Measurements from ENCODE around the gene UCP3.
A peak's percentile ranks its signal among the peaks of the same experiment; 100 is the strongest.

The UCP3 gene

DNA sequence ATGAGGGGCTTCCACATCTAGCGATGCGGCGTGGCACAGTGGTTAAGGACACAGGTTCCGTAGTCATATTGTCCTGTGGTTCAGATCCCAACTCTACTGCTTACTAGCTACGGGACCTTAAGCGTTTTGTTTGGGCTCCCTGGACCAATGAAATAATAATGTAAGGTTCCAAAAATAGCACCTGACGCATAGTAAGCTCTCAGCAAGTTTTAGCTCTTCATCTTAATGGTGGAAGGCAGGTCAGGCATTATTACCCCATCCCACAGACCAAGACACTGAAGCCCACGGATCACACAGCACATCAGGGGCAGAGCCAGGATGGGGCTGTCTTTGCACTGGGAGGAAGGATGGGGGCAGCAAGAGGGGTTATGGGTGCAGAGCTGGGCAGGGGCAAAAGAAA, 45.0 kb downstream of the UCP3 start:
- DNase-seq (ENCODE audit: low spot score in 2 of 2) (no peak), ATAC-seq (replicated peaks; ENCODE audit: extremely low read depth, poor library complexity, severe bottlenecking) (no peak)
- H3K4me1 Mint-ChIP-seq: peaks cover 18% of the 10 kb centered on the region
- H3K4me3 Mint-ChIP-seq: no peak overlapping the region
- H3K27me3 Mint-ChIP-seq: no peaks in the 10 kb centered on the region
- H3K9me3 Mint-ChIP-seq: no peaks in the 10 kb centered on the region
- peak overlapping the region; percentile 71 for H3K27ac Mint-ChIP-seq (ENCODE audit: low read depth)
- peaks cover 9% of the 10 kb centered on the region for H3K36me3 Mint-ChIP-seq (ENCODE audit: insufficient read depth)

DNA sequence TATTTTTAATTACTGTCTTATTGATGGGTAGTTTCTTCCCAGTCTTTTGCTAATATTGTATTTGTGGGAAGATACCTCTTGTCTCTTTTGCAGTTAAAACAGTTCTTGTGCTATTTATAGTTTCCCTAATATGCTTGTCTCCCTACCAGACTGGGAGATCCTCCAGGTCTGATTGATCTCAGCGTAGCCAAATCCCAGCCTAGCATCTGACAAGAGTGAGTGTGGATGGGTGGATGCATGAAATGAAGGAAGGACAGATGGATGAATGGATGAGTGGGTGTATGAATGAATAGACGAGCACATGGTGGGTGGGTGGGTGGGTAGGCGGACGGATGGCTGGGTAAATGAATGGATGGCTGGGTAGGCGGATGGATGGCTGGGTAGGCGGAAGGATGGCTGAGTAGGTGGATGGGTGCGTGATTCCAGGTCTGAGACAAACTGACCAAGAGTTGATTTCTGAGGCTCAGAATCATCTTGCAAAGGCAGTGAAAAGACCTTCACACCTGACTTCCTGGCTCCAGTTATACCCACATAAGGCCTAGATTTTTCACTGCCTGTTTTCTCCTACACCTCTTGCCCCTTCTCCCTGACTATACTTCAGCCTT, 46.7 kb downstream of the UCP3 start:
- H3K27ac Mint-ChIP-seq (ENCODE audit: low read depth): no peak overlapping the region
- DNase-seq (ENCODE audit: low spot score in 2 of 2) (no peak), ATAC-seq (replicated peaks; ENCODE audit: extremely low read depth, poor library complexity, severe bottlenecking) (no peak)
- H3K9me3 Mint-ChIP-seq: no peaks in the 10 kb centered on the region
- H3K4me3 Mint-ChIP-seq: no peak overlapping the region
- H3K27me3 Mint-ChIP-seq: peaks cover 16% of the 10 kb centered on the region
- H3K4me1 Mint-ChIP-seq: peaks cover 10% of the 10 kb centered on the region
- H3K36me3 Mint-ChIP-seq (ENCODE audit: insufficient read depth): peaks cover 4% of the 10 kb centered on the region

DNA sequence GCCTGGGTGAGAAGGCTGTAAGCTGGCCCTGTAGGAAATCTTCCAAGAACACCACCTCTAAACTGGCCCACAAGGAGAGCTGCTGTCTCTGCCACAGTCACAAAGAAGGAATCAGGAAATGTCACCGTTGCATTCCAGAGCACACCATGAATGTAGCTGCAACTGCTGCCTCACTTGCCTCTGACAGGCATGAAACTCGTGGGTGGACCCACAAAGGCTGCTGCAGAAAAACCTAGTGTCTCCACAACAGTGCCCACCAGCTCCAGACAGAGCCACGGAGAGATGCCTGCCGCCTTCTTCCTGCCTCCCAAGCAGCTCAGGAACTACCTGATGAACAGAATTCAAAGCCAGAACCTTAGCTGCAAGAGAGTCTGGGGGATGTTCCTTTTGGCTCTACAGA, 47.6 kb downstream of the UCP3 start:
- DNase-seq (ENCODE audit: low spot score in 2 of 2) (no peak), ATAC-seq (replicated peaks; ENCODE audit: extremely low read depth, poor library complexity, severe bottlenecking) (no peak)
- Mint-ChIP-seq H3K27me3 (peaks cover 25% of the 10 kb centered on the region), H3K36me3 (ENCODE audit: insufficient read depth) (peaks cover 4% of the 10 kb centered on the region), H3K4me3 (no peak overlapping the region), H3K27ac (ENCODE audit: low read depth) (no peak overlapping the region), H3K4me1 (peaks cover 10% of the 10 kb centered on the region), H3K9me3 (no peaks in the 10 kb centered on the region)

DNA sequence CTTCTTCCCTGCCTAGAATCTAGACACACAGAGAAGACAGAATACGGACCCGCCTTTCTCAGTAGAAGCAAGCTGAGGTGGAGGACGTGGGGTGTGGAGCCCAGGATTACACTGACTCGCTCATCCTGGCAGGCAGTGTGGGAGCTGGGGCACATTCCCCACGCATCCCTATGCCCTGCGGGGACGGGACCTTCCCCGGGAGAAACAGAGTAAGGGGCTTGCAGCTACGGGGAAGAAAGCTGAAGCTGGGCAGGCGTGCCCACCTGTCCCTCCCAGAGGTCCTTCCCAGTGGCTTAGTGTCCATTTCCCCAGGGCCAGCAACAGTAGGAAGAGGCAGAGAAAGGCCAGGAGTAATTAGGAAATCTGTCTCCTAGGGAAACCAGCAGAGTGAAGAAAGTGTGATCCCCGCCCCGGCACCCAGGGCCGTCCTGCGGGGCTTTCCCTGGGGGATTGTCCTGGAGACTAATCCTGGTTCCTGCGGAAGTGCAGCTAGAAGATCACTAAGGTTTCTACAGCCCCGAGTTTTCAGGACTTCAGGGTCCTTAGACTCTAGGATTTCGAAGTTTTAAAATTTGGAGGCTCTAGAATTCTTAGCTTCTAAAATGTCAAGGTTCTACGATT, 50.3 kb downstream of the UCP3 start:
- Mint-ChIP-seq H3K4me1 (no peaks in the 10 kb centered on the region), H3K27ac (ENCODE audit: low read depth) (no peak overlapping the region), H3K36me3 (ENCODE audit: insufficient read depth) (peaks cover 1% of the 10 kb centered on the region), H3K27me3 (peaks cover 32% of the 10 kb centered on the region), H3K4me3 (no peak overlapping the region), H3K9me3 (no peaks in the 10 kb centered on the region)
- no peak for ATAC-seq (replicated peaks; ENCODE audit: extremely low read depth, poor library complexity, severe bottlenecking)
- DNase-seq (ENCODE audit: low spot score in 2 of 2): no peak

DNA sequence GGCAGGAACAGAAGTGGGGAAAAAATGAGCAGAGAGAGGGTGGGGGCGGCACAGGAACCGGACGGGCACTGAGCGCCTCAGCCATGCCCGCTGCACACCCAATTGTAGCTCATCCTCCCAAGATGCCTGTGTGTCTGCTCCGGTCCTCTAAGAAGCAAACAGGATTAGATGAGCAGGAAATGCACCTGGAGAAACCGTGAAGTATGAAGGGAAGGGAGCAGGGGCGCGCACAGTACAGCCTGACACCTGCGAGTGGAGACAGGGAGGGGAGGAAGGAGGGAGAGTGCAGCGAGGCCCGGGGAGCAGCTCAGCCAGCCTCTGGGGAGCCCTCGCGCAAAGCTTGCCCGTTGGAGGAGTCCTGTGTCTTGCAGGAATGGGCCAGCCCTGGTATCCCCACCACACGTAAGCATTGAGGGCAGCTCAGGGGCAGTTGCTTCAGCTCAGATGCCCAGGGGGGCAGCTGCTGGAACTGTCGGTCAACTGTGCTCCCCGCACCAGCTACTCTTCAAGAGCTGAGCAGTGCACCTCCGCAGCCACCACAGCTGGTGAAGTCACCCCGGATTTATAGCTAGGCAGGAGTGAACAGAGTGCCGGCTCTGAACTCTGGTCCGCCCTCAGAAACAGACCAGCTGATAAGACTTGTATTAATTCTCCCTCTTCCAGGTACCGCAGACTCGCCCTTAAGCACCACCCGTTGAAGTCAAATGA, 51.1 kb downstream of the UCP3 start:
- Mint-ChIP-seq H3K27me3 (peaks cover 32% of the 10 kb centered on the region), H3K9me3 (no peaks in the 10 kb centered on the region), H3K4me3 (no peak overlapping the region), H3K4me1 (no peaks in the 10 kb centered on the region), H3K27ac (ENCODE audit: low read depth) (no peak overlapping the region), H3K36me3 (ENCODE audit: insufficient read depth) (peaks cover 1% of the 10 kb centered on the region)
- DNase-seq (ENCODE audit: low spot score in 2 of 2) (no peak), ATAC-seq (replicated peaks; ENCODE audit: extremely low read depth, poor library complexity, severe bottlenecking) (no peak)

DNA sequence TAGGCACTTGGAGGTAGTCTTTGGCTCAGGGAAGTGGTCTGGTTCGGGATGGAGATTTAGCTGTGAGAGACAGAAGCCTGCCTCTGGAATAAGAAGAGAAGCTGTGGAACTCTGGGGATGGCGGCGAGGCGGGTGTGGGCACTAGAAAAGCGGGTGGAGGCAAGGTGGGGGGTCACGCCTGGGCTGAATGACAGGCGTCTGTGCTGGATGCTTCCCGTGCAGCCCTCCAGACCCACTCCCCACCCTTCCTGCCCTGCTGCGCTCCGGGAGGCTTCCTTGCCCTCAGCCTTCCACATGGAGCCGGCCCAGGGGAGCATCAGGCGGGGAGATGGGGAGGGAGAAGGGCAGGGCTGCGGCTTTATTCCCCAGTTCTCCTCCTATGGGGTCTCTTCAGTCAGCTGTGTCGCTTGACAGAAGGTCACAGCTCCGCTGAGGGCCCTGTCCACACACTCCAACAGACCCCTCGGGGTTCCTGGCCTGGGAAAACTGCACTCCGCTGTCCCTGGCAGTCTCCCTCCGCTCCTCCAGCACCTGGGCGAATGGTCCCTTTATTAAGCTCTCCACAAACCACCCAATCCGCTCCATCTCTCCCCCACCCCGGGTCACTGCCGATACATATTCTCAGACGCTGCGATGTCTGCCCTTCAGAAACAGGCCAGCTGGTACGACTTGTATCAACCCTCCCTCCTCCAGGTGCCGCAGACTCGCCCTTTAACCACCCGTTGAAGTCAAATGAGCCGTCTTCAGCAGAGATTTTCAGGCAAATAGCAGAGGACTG, 51.8 kb downstream of the UCP3 start:
- H3K4me1 Mint-ChIP-seq: no peaks in the 10 kb centered on the region
- no peak overlapping the region for H3K27ac Mint-ChIP-seq (ENCODE audit: low read depth)
- DNase-seq (ENCODE audit: low spot score in 2 of 2) (no peak), ATAC-seq (replicated peaks; ENCODE audit: extremely low read depth, poor library complexity, severe bottlenecking) (no peak)
- peaks cover under 1% of the 10 kb centered on the region for H3K36me3 Mint-ChIP-seq (ENCODE audit: insufficient read depth)
- H3K27me3 Mint-ChIP-seq: peaks cover 32% of the 10 kb centered on the region
- no peak overlapping the region for H3K4me3 Mint-ChIP-seq
- no peaks in the 10 kb centered on the region for H3K9me3 Mint-ChIP-seq

DNA sequence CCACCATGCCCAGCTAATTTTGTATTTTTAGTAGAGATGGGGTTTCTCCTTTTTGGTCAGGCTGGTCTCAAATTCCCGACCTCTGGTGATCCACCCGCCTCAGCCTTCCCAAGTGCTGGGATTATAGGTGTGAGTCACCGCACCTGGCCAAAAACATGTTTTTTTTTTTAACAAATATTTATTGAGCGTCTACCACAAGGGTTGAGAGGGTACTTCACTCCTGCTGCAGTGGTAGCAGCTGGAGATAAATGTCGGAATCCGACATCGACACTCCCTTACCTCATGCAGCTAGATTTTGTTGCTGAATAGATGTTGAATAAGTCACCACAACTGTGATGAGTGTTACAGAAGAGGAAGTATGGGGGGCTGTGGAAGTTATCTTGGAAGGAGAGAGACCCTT, 57.1 kb downstream of the UCP3 start:
- Mint-ChIP-seq H3K4me1 (no peaks in the 10 kb centered on the region), H3K36me3 (ENCODE audit: insufficient read depth) (no peaks in the 10 kb centered on the region), H3K4me3 (no peak overlapping the region), H3K27ac (ENCODE audit: low read depth) (no peak overlapping the region), H3K27me3 (peaks cover 13% of the 10 kb centered on the region), H3K9me3 (no peaks in the 10 kb centered on the region)
- DNase-seq (ENCODE audit: low spot score in 2 of 2): no peak
- ATAC-seq (replicated peaks; ENCODE audit: extremely low read depth, poor library complexity, severe bottlenecking): no peak

DNA sequence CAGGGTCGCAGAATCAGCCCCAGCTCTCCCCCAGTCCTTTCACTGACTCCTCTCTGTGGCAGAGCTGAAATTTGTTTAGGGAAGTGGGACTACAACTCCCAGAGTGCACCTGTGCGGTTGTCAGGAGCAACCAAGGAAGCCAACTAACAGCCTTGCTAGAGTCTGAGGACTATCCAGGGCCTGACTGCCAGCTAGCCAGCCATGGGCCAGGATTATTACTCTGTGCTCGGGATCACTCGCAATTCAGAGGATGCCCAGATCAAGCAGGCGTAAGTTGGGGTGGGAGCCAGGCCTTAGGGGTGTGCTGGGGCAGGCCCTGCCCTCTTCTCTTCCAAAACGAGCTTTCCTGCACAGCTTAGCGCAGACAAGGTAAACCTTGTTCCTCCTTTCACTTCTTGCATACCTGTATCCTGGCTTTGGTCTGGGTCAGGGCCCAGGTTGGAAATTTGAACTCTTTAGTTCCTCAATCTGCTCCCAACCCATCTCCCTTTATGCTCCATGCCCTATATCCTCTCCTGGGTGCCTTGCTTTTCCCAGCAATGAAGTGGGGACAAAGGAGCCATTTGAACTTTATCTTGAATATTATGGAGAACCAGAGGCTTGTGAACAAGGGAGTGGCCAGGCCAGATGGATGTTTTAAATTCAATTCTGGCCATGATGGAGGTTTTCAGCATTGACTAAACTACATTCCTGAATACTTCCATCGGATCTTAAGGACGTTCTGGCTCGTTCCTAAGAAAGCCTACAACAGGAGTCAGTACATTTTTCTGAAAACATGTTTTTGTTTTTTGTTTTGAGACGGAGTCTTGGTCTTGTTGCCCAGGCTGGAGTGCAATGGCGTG, 57.8 kb downstream of the UCP3 start, which contains the start of gene DNAJB13:
DNAJB13 (plus strand) TSS at position 158 of the 842 bp plus-strand sequence; CDS start at position 202, 44 bp downstream.
- no peak within 1 kb of the TSS for H3K4me3 Mint-ChIP-seq
- DNase-seq (ENCODE audit: low spot score in 2 of 2) (no peak), ATAC-seq (replicated peaks; ENCODE audit: extremely low read depth, poor library complexity, severe bottlenecking) (no peak)
- no peak within 1 kb of the TSS for H3K27ac Mint-ChIP-seq (ENCODE audit: low read depth)
- H3K27me3 Mint-ChIP-seq: peaks cover 12% of the 10 kb centered on the region
- H3K4me1 Mint-ChIP-seq: no peaks in the 10 kb centered on the region
- H3K36me3 Mint-ChIP-seq (ENCODE audit: insufficient read depth): no peaks in the 10 kb centered on the region
- no peaks in the 10 kb centered on the region for H3K9me3 Mint-ChIP-seq
